ENCODE measurements around the gene ZBTB42. TPM values are rescaled to one million over a fixed set of nuclear protein-coding genes. Genes with fewer than 3 reads are reported as not detected.

ZBTB42 gene
- total and polyA plus RNA-seq, 2 of the 13 experiments (the other 11 are each of a cell fraction or from before 2014, with no cell fraction given): 2.8 to 4.2 TPM

- TF ChIP-seq MYPOP (CRISPR knock-in tag; IDR thresholded peaks at IDR 0.05) (no peak), FOXA3 (CRISPR knock-in tag; IDR thresholded peaks at IDR 0.05) (no peak), ZNF354B (CRISPR knock-in tag; IDR thresholded peaks at IDR 0.05) (no peak), HNRNPH1 (optimal IDR thresholded peaks at IDR 0.05; ENCODE audit: low read depth, low read length) (no peak), PRDM4 (CRISPR knock-in tag; IDR thresholded peaks at IDR 0.05; ENCODE audit: borderline replicate concordance) (no peak), ZNF792 (CRISPR knock-in tag; IDR thresholded peaks at IDR 0.05) (peak; percentile 69), EEA1 (CRISPR knock-in tag; IDR thresholded peaks at IDR 0.05; ENCODE audit: borderline replicate concordance) (no peak), LRRFIP1 (CRISPR knock-in tag; conservative IDR thresholded peaks at IDR 0.05) (no peak), PHF8 (CRISPR knock-in tag; IDR thresholded peaks at IDR 0.05) (peak; percentile 64), SPEN (CRISPR knock-in tag; IDR thresholded peaks at IDR 0.05; ENCODE audit: low read depth) (peak; percentile 33; the same call in 1 of the 2 replicates), NONO (IDR thresholded peaks at IDR 0.05) (no peak), NONO (CRISPR knock-in tag; conservative IDR thresholded peaks at IDR 0.05) (peak; percentile 28; the same call in 1 of the 2 replicates), CEBPG (CRISPR knock-in tag; IDR thresholded peaks at IDR 0.05) (peak; percentile 53; the same call in 1 of the 2 replicates), ZFP82 (CRISPR knock-in tag; IDR thresholded peaks at IDR 0.05; ENCODE audit: borderline replicate concordance) (no peak), GTF3A (CRISPR knock-in tag; conservative IDR thresholded peaks at IDR 0.05) (no peak), ZNF639 (CRISPR knock-in tag; conservative IDR thresholded peaks at IDR 0.05) (no peak), ZNF557 (CRISPR knock-in tag; IDR thresholded peaks at IDR 0.05) (no peak), RXRA (CRISPR knock-in tag; IDR thresholded peaks at IDR 0.05) (peak; percentile 29; the same call in 1 of the 2 replicates), ZNF3 (CRISPR knock-in tag; IDR thresholded peaks at IDR 0.05) (no peak)
- TF ChIP-seq, protein P1, sequence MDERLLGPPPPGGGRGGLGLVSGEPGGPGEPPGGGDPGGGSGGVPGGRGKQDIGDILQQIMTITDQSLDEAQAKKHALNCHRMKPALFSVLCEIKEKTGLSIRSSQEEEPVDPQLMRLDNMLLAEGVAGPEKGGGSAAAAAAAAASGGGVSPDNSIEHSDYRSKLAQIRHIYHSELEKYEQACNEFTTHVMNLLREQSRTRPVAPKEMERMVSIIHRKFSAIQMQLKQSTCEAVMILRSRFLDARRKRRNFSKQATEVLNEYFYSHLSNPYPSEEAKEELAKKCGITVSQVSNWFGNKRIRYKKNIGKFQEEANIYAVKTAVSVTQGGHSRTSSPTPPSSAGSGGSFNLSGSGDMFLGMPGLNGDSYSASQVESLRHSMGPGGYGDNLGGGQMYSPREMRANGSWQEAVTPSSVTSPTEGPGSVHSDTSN (CRISPR knock-in tag; IDR thresholded peaks at IDR 0.05): no peak
These were observed 33.9 kb upstream of the ZBTB42 start (continued) for GRCh38 chr14:104766863-104767633.

All from HepG2 (cell line).